GM18951 (cell line): Measurements from ENCODE around the gene ZNHIT2.
"Not testable (repeated sequence)": the region's sequence is repeated elsewhere in the genome, so short reads cannot be mapped to it uniquely, and the experiment has no call there.

Experiments
- POLR2A ChIP-seq: IDR thresholded peaks from 4 replicates; pipeline ENCODE4 v1.6.1; 2011; ENCODE audit warnings: mild to moderate bottlenecking; ENCODE audit not compliant: insufficient read length, insufficient read depth; ENCODE audit errors: extremely low read depth
- in situ Hi-C: fragments of 300-500 bp; cut with MboI; formaldehyde crosslinking; loops from one replicate; pipeline ENCODE4 v1.12.0; 2022; ENCODE audit warnings: low sequenced_read_pairs, mixed read lengths, inconsistent platforms; ENCODE audit not compliant: unreplicated experiment

The ZNHIT2 gene

GRCh38 chr11:65117206-65118096 lies at the start of gene ZNHIT2:
Gene ZNHIT2, minus strand, starts transcription at chr11:65117701. Its CDS starts 48 bp downstream, at chr11:65117653.
- in situ Hi-C loops: no loop called here
- peak; percentile 73 for TF ChIP-seq POLR2A

- in situ Hi-C loops: no loop called here
These were observed 49.4 kb upstream of the ZNHIT2 start for GRCh38 chr11:65166893-65167292.

DNA sequence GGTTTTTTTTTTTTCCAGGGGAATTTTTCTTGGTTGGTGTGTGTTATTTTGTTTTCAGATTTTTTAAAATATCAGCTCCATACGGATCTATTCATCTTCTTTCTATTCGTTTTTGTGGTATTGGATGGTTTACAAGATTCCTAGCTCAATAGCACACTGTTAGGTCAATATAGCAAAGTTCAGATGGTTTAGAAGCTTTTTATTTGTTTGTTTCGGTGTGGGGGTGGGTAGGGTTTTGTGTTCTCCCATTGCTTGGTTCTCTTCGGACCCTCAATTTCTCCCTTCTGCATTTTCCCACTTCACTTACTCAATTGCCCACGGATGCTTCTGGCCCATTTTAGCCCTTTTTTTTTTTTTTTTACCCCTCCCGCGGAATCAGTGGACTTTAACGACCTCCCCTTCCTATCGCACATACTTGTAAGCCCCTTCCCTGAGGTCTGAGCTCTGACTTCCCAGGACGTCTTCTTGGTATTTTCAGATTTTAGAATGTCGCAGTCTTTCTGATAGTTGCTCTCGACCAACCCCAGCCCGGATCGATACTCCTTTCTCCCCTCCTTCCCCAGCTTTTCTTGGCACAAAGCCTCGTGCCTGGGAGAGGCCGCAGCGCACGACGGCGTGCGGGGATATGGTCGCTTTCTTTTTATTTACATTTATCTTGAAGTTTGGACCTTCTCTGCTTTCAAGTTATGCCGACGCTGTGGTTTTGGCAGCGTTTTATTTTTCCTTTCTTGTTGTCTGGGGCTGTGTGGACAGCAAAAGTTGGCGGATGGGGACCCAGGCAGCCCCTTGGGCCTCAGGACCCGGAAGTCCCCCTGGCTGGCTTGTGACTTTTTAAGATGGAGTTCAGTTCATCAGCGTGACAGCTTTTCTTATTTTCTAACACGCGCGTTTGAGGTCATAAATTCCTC lies 48.2 kb upstream of the ZNHIT2 start:
- in situ Hi-C loops: no loop called here

More at GRCh38 chr11:65166893-65167292, 49.4 kb upstream of the ZNHIT2 start:
- no peak for TF ChIP-seq POLR2A

DNA sequence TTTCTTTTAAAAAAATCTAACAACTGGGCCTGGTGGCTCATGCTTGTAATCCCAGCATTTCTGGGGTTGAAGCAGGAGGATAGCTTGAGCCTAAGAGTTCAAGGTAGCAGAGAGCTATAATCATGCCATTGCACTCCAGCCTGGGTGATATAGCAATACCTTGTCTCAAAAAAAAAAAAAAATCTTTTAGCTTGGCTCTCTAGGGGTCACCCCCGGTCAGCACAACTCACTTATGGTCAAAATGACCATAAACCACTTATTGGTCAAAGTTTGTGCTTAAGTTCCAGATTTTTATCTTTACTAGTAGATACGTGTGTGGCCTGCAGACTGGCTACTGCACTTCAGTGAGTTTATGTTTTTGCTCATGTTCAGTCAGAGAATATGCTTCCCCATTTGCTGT lies 46.2 kb upstream of the ZNHIT2 start:
- in situ Hi-C loops: no loop called here
- TF ChIP-seq POLR2A: no peak

More for the DNA sequence above, 48.2 kb upstream of the ZNHIT2 start:
- no peak for TF ChIP-seq POLR2A

GRCh38 chr11:65160643-65161042 lies 43.1 kb upstream of the ZNHIT2 start:
- in situ Hi-C loops: no loop called here
- TF ChIP-seq POLR2A: no peak

DNA sequence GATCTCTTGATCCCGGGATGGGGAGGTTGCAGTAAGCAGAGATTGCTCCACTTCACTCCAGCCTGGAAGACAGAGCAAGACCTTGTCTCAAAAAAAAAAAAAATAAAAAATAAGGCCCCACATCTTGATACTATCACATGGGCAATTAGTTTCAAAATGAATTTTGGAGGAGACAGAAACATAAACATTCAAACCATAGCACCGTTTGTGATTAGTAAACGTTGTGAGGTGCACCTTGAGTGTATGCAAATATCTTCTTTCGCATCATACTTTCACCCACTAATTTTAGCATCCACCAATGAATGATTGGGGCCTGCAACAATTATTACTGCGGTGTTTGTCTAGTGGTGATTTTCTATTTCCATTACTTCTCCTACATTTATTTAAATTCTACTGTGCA lies 41.5 kb upstream of the ZNHIT2 start:
- no peak for TF ChIP-seq POLR2A
- in situ Hi-C loops: no loop called here

DNA sequence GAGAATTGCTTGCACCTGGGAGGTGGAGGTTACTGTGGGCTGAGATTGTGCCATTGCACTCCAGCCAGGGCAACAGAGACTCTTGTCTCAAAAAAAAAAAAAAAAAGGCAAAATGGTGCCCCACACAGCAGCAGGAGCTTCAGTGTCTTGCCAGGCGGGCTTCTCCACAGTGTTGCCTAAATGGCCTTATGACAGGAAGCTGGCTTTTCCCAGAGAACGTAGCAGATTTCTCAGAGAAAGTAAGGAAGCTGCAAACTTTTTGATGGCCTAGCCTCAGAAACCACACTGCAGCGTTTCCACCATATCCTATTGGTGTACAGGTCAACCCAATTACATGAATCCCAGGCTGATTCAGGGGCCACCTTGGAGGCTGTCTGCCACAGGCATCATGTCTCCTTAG lies 39.8 kb upstream of the ZNHIT2 start:
- TF ChIP-seq POLR2A: no peak

GRCh38 chr11:65156926-65157325 lies 39.4 kb upstream of the ZNHIT2 start:
- no peak for TF ChIP-seq POLR2A
- in situ Hi-C loops: no loop called here

More for the DNA sequence above, 39.8 kb upstream of the ZNHIT2 start:
- in situ Hi-C loops: no loop called here

DNA sequence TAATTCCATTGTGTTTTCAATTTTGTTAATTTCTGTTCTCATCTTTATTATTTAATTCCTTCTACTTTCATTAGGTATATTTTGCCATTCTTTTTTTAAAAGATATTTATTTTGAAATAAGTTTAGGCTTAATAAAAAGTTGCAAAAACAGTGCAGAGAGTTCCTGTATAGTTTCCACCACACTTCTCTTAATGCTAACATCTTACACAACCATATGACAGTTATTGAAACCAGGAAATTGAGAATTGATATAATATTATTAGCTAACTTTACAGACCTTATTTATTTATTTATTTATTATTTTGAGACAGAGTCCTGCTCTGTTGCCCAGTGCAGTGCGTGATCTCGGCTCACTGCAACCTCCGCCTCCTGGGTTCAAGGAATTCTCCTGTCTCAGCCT lies 38.8 kb upstream of the ZNHIT2 start:
- no peak for TF ChIP-seq POLR2A
- in situ Hi-C loops: no loop called here

- in situ Hi-C loops: no loop called here
- no peak for TF ChIP-seq POLR2A
These were observed 34.6 kb upstream of the ZNHIT2 start for GRCh38 chr11:65152122-65152521.

DNA sequence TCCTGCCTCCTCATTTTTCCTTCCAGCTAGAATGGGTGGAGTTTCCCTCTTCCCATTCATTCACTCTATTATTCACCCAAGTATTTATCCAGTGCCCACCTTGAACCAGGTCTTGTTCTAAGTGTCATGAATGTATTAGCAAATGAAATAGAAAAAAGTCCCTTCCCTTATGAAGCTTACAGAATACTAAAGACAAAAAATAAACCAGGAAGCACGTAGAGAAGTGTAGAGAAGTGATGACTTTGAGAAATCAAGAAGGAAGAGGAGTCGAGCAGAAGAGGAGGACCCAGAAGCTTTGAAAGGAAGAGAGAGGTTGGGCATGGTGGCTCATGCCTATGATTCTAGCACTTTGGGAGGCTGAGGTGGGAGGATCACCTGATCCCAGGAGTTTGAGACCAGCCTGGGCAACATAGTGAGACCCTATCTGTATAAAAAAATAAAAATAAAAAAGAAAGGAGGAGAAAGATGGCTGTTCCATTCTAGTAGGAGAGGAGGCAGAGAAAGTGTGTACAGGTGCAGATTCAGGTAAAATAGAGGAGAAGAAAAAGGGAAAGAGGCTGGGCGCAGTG lies 33.9 kb upstream of the ZNHIT2 start:
- no peak for TF ChIP-seq POLR2A
- in situ Hi-C loops: no loop called here

- TF ChIP-seq POLR2A: no peak
- in situ Hi-C loops: no loop called here
These were observed 33.2 kb upstream of the ZNHIT2 start for GRCh38 chr11:65150509-65151299.

- in situ Hi-C loops: not testable (repeated sequence)
These were observed 32.6 kb upstream of the ZNHIT2 start for GRCh38 chr11:65150131-65150508.
